H9 (cell line): ENCODE results near the gene LRRC15. TPM values are rescaled to one million over a fixed set of nuclear protein-coding genes. Genes with fewer than 3 reads are reported as not detected.

Experiments used
- DNase-seq: peaks from one replicate; pipeline ENCODE4 v3.0.0-alpha.2; 2017
- H2AFZ ChIP-seq: one replicate; pipeline ENCODE4 v1.6.1; 2013; ENCODE audit warnings: mild to moderate bottlenecking, low read length, control low read depth, moderate library complexity
- H2AK5ac ChIP-seq: 2 replicates; pipeline ENCODE4 v1.6.1; 2013; ENCODE audit warnings: low read length, control low read depth, mixed read lengths; ENCODE audit not compliant: insufficient read length
- H2BK120ac ChIP-seq: one replicate; pipeline ENCODE4 v1.6.1; 2013; ENCODE audit warnings: low read depth, mild to moderate bottlenecking, low read length, control low read depth, inconsistent platforms; ENCODE audit not compliant: poor library complexity, severe bottlenecking
- H2BK12ac ChIP-seq: 2 replicates; pipeline ENCODE4 v1.6.1; 2013; ENCODE audit warnings: low read length, control low read depth, mixed read lengths, low read depth; ENCODE audit not compliant: insufficient read length
- H2BK15ac ChIP-seq: 2 replicates; pipeline ENCODE4 v1.6.1; 2013; ENCODE audit warnings: low read depth, low read length, control low read depth
- H2BK20ac ChIP-seq: one replicate; pipeline ENCODE4 v1.6.1; 2013; ENCODE audit warnings: low read depth, mild to moderate bottlenecking, low read length, control low read depth, inconsistent platforms; ENCODE audit not compliant: poor library complexity, severe bottlenecking
- H2BK5ac ChIP-seq: 2 replicates; pipeline ENCODE4 v1.6.1; 2013; ENCODE audit warnings: low read length, control low read depth, mixed read lengths; ENCODE audit not compliant: insufficient read length
- H3K14ac ChIP-seq: 2 replicates; pipeline ENCODE4 v1.6.1; 2013; ENCODE audit warnings: low read length, control low read depth; ENCODE audit not compliant: insufficient read depth
- H3K18ac ChIP-seq: 2 replicates; pipeline ENCODE4 v1.6.1; 2013; ENCODE audit warnings: low read depth, mild to moderate bottlenecking, mixed read lengths, low read length, control low read depth; ENCODE audit not compliant: insufficient read length
- H3K23ac ChIP-seq: 2 replicates; pipeline ENCODE4 v1.6.1; 2013; ENCODE audit warnings: low read length, control low read depth, mixed read lengths, low read depth; ENCODE audit not compliant: insufficient read length
- H3K23me2 ChIP-seq: 2 replicates; pipeline ENCODE4 v1.6.1; 2013; ENCODE audit warnings: low read depth, mild to moderate bottlenecking, mixed read lengths, low read length, control low read depth; ENCODE audit not compliant: insufficient read length, poor library complexity, severe bottlenecking
- H3K27ac ChIP-seq: 2 replicates; pipeline ENCODE4 v1.5.1; 2013; ENCODE audit warnings: low read length, control low read depth, mixed read lengths, low read depth; ENCODE audit not compliant: insufficient read length
- H3K27me3 ChIP-seq: 2 replicates; pipeline ENCODE4 v1.6.1; 2013; ENCODE audit warnings: low read length, control low read depth, inconsistent platforms; ENCODE audit not compliant: insufficient read depth
- H3K4ac ChIP-seq: 2 replicates; pipeline ENCODE4 v1.6.1; 2013; ENCODE audit warnings: low read depth, mild to moderate bottlenecking, control low read depth, inconsistent platforms, low read length, moderate library complexity
- H3K4me1 ChIP-seq: 2 replicates; pipeline ENCODE4 v1.6.1; 2013; ENCODE audit warnings: low read length, control low read depth, inconsistent platforms; ENCODE audit not compliant: insufficient read depth
- H3K4me2 ChIP-seq: 2 replicates; pipeline ENCODE4 v1.6.1; 2013; ENCODE audit warnings: low read length, control low read depth, mixed read lengths; ENCODE audit not compliant: insufficient read length, insufficient read depth
- H3K56ac ChIP-seq: 2 replicates; pipeline ENCODE4 v1.6.1; 2013; ENCODE audit warnings: low read depth, mild to moderate bottlenecking, mixed read lengths, low read length, control low read depth; ENCODE audit not compliant: insufficient read length
- H3K79me1 ChIP-seq: 2 replicates; pipeline ENCODE4 v1.6.1; 2013; ENCODE audit warnings: low read depth, mild to moderate bottlenecking, moderate library complexity, low read length, control low read depth, inconsistent platforms; ENCODE audit not compliant: insufficient read depth, poor library complexity, severe bottlenecking
- H3K79me2 ChIP-seq: 2 replicates; pipeline ENCODE4 v1.6.1; 2013; ENCODE audit warnings: low read length, control low read depth, inconsistent platforms; ENCODE audit not compliant: insufficient read depth
- H3K9ac ChIP-seq: 2 replicates; pipeline ENCODE4 v1.6.1; 2013; ENCODE audit warnings: low read length, control low read depth, mixed read lengths; ENCODE audit not compliant: insufficient read length; ENCODE audit errors: extremely low read depth
- H3K9me3 ChIP-seq: one replicate; pipeline ENCODE4 v1.6.1; 2013; ENCODE audit warnings: low read depth, low read length, inconsistent platforms; ENCODE audit not compliant: control insufficient read depth
- H3T11ph ChIP-seq: one replicate; pipeline ENCODE4 v1.6.1; 2013; ENCODE audit warnings: mild to moderate bottlenecking, low read length, control low read depth, inconsistent platforms
- H4K20me1 ChIP-seq: one replicate; pipeline ENCODE4 v1.6.1; 2013; ENCODE audit not compliant: control insufficient read depth, insufficient read length, insufficient read depth
- H4K5ac ChIP-seq: 2 replicates; pipeline ENCODE4 v1.6.1; 2013; ENCODE audit warnings: low read depth, mild to moderate bottlenecking, mixed read lengths, low read length, control low read depth; ENCODE audit not compliant: insufficient read length
- H4K8ac ChIP-seq: replicated peaks from 2 replicates; pipeline ENCODE4 v1.6.1; 2013; ENCODE audit warnings: low read length, control low read depth, mixed read lengths, low read depth; ENCODE audit not compliant: insufficient read length
- H4K91ac ChIP-seq: 2 replicates; pipeline ENCODE4 v1.6.1; 2013; ENCODE audit warnings: low read depth, mild to moderate bottlenecking, moderate library complexity, mixed read lengths, low read length, control low read depth; ENCODE audit not compliant: insufficient read length
- H3K27ac Mint-ChIP-seq, 3 experiments: 2 replicates in 2 of 3; 3 replicates in 1 of 3; pipeline ENCODE4 v1.8.0; 2020 to 2021; ENCODE audit warnings: mixed read lengths in 3 of 3, mild to moderate bottlenecking in 1 of 3, moderate library complexity in 1 of 3
- H3K27me3 Mint-ChIP-seq: 2 replicates; pipeline ENCODE4 v1.8.0; 2021; ENCODE audit warnings: low read depth, mild to moderate bottlenecking, moderate library complexity, mixed read lengths
- H3K36me3 Mint-ChIP-seq, 3 experiments: 2 replicates in 2 of 3; 3 replicates in 1 of 3; pipeline ENCODE4 v1.8.0; 2020 to 2021; ENCODE audit warnings: low read depth in 3 of 3, mixed read lengths in 3 of 3; ENCODE audit not compliant: insufficient read depth in 1 of 3
- H3K4me1 Mint-ChIP-seq, 2 experiments: 2 replicates each; pipeline ENCODE4 v1.8.0; 2020; ENCODE audit warnings: mixed read lengths in 2 of 2
- H3K4me3 Mint-ChIP-seq, 2 experiments: 2 replicates in 1 of 2; 3 replicates in 1 of 2; pipeline ENCODE4 v1.8.0; 2020 to 2021; ENCODE audit warnings: mild to moderate bottlenecking in 2 of 2, mixed read lengths in 2 of 2, moderate library complexity in 1 of 2
- H3K9me3 Mint-ChIP-seq, 2 experiments: 2 replicates in 1 of 2; 3 replicates in 1 of 2; pipeline ENCODE4 v1.8.0; 2020; ENCODE audit warnings: mild to moderate bottlenecking in 2 of 2, mixed read lengths in 2 of 2, moderate library complexity in 1 of 2
- WGBS: extraction: QIAGEN DNeasy Blood & Tissue Kit; methylation state at CpG from one replicate; pipeline ENCODE4 v1.1.7; 2013; ENCODE audit warnings: missing lambda C conversion rate, low lambda C conversion rate, mixed read lengths; ENCODE audit not compliant: insufficient read length; ENCODE audit errors: extremely low coverage; 5-methylcytosine and 5-hydroxymethylcytosine counted together
- total RNA-seq: library from RNA; stranded (reverse); gene quantifications from 2 replicates; pipeline ENCODE4 v1.2.1, GENCODE V29; 2021
- TF ChIP-seq, protein P1 (sequence below): fragments of 200-600 bp; sonication (generic); conservative IDR thresholded peaks from 3 replicates; pipeline ENCODE4 v1.8.0; 2021; ENCODE audit warnings: antibody characterized with exemption, mild to moderate bottlenecking

The LRRC15 gene
- total RNA-seq, 1 experiment from 2014 or later, result 0.07 TPM

DNA sequence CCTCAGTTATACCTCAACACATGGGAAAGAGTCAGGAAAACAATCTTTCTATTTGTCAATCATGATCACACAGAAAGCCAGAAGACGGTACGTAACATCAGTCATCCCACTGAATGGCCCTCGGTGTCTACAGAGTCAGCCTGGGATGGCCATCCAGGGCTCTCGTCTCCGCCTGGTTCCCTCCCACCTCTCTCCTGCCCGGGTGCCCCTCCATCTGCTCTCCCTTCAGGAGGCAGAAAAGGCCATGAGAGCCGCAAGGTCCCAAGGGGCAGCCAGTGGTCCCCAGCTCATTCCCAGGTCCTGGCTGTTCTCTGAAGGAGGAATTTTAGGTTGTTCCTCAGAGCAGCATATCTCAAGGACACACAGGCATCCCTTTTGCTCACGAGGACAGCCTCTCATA is 4.4 kb upstream of the LRRC15 start:
- no peak overlapping the region; a peak in 1 of 7 replicates for H3K27ac Mint-ChIP-seq
- peaks cover 14% of the 10 kb centered on the region for H3K27me3 Mint-ChIP-seq
- Histone ChIP-seq H3K14ac (no peak overlapping the region), H2BK20ac (no peak overlapping the region), H2AK5ac (no peak overlapping the region), H3K23ac (no peak overlapping the region), H3K27ac (no peak overlapping the region), H3K23me2 (no peaks in the 10 kb centered on the region), H4K5ac (no peak overlapping the region), H3K4me2 (no peak overlapping the region), H3K9ac (no peak overlapping the region), H3K4me1 (no peaks in the 10 kb centered on the region; the same call in 1 of the 2 replicates), H2BK12ac (no peak overlapping the region), H2BK15ac (no peak overlapping the region), H3K18ac (no peak overlapping the region), H4K20me1 (no peaks in the 10 kb centered on the region), H3K9me3 (no peaks in the 10 kb centered on the region), H4K91ac (no peak overlapping the region), H2AFZ (no peak overlapping the region), H2BK120ac (no peak overlapping the region), H2BK5ac (no peak overlapping the region), H3K56ac (no peak overlapping the region), H4K8ac (no peak overlapping the region), H3T11ph (no peak overlapping the region), H3K79me1 (no peaks in the 10 kb centered on the region), H3K27me3 (no peaks in the 10 kb centered on the region; the same call in 1 of the 2 replicates), H3K4ac (no peak overlapping the region), H3K79me2 (no peaks in the 10 kb centered on the region)
- no CpG with 5 or more reads among the region's 8 CpGs for WGBS
- TF ChIP-seq, protein P1, sequence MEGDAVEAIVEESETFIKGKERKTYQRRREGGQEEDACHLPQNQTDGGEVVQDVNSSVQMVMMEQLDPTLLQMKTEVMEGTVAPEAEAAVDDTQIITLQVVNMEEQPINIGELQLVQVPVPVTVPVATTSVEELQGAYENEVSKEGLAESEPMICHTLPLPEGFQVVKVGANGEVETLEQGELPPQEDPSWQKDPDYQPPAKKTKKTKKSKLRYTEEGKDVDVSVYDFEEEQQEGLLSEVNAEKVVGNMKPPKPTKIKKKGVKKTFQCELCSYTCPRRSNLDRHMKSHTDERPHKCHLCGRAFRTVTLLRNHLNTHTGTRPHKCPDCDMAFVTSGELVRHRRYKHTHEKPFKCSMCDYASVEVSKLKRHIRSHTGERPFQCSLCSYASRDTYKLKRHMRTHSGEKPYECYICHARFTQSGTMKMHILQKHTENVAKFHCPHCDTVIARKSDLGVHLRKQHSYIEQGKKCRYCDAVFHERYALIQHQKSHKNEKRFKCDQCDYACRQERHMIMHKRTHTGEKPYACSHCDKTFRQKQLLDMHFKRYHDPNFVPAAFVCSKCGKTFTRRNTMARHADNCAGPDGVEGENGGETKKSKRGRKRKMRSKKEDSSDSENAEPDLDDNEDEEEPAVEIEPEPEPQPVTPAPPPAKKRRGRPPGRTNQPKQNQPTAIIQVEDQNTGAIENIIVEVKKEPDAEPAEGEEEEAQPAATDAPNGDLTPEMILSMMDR, result no peak
- no peaks in the 10 kb centered on the region; a peak in 1 of 7 replicates for H3K36me3 Mint-ChIP-seq
- no peak overlapping the region for H3K4me3 Mint-ChIP-seq
- H3K9me3 Mint-ChIP-seq, result no peaks in the 10 kb centered on the region; a peak in 1 of 5 replicates
- H3K4me1 Mint-ChIP-seq, result peaks cover 32 to 53% of the 10 kb centered on the region in 2 experiments
- no peak for DNase-seq
